Lower lobe of right lung (tissue), 2 donors: ENCODE results near the gene ZNF605. TPM values are rescaled to one million over a fixed set of nuclear protein-coding genes. Genes with fewer than 3 reads are reported as not detected.

Experiments
- ATAC-seq, 2 donors: fragments of 200-7000 bp; cut with Tn5 transposase; one replicate each; pipeline ENCODE4 v1.9.1; 2020 to 2022; ENCODE audit warnings: mild to moderate bottlenecking in 2 of 2, moderate library complexity in 2 of 2
- DNase-seq: peaks from one replicate; pipeline ENCODE4 v3.0.0-alpha.2; 2020
- H3K27ac ChIP-seq: fragments of 200-600 bp; one replicate; pipeline ENCODE4 v1.8.0; 2022
- H3K27me3 ChIP-seq: fragments of 200-600 bp; one replicate; pipeline ENCODE4 v1.8.0; 2022; ENCODE audit warnings: low read depth
- H3K36me3 ChIP-seq: fragments of 200-600 bp; one replicate; pipeline ENCODE4 v1.8.0; 2022; ENCODE audit warnings: mild to moderate bottlenecking
- H3K4me1 ChIP-seq: fragments of 200-600 bp; one replicate; pipeline ENCODE4 v1.8.0; 2022
- H3K4me3 ChIP-seq: fragments of 200-600 bp; one replicate; pipeline ENCODE4 v1.8.0; 2022; ENCODE audit warnings: mild to moderate bottlenecking
- H3K9me3 ChIP-seq: fragments of 200-600 bp; one replicate; pipeline ENCODE4 v1.8.0; 2022
- intact Hi-C: fragments of 100-400 bp; cut with DNase I; formaldehyde crosslinking; loops from one replicate; pipeline ENCODE4 v1.11.0; 2022
- total RNA-seq: library from RNA; stranded (reverse); fragmentation: NEBNext Ultra II Directional; extraction: Animal tissue kit (Norgen Biotek cat#: 25700); gene quantifications from one replicate; pipeline ENCODE4 v1.2.1, GENCODE V29; 2021
- TF ChIP-seq, protein P1 (sequence below): fragments of 200-600 bp; IDR thresholded peaks from one replicate; pipeline ENCODE4 v1.8.0; 2022; ENCODE audit warnings: antibody characterized with exemption, mild to moderate bottlenecking
- donor health status: DM: no; HTN: yes; CAD: no; lungs with severe emphysema.

Gene ZNF605
- total RNA-seq, 1 donor from 2014 or later, result 13.3 TPM

DNA sequence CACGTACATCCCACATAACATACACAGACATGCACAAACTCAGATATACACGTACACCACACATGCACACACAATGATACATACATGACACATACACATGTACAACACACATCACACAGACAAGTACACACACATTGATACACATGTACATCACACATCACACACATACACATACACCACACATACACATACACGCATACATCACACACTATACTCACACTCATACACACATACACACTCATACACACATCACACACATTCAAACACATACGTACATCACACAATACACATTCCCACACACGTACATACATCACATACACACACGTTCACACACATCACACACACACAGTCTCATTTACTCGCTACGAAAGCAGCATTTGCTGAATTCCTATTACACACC lies 4.5 kb downstream of the ZNF605 start:
- peaks cover 11% of the 10 kb centered on the region for H3K4me1 ChIP-seq
- no peak for DNase-seq
- no peak overlapping the region for H3K4me3 ChIP-seq
- peaks cover 9% of the 10 kb centered on the region for H3K36me3 ChIP-seq
- TF ChIP-seq, protein P1, sequence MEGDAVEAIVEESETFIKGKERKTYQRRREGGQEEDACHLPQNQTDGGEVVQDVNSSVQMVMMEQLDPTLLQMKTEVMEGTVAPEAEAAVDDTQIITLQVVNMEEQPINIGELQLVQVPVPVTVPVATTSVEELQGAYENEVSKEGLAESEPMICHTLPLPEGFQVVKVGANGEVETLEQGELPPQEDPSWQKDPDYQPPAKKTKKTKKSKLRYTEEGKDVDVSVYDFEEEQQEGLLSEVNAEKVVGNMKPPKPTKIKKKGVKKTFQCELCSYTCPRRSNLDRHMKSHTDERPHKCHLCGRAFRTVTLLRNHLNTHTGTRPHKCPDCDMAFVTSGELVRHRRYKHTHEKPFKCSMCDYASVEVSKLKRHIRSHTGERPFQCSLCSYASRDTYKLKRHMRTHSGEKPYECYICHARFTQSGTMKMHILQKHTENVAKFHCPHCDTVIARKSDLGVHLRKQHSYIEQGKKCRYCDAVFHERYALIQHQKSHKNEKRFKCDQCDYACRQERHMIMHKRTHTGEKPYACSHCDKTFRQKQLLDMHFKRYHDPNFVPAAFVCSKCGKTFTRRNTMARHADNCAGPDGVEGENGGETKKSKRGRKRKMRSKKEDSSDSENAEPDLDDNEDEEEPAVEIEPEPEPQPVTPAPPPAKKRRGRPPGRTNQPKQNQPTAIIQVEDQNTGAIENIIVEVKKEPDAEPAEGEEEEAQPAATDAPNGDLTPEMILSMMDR, result no peak
- peaks cover 51% of the 10 kb centered on the region for H3K9me3 ChIP-seq
- no peak for ATAC-seq
- intact Hi-C loops, result no loop called here
- no peaks in the 10 kb centered on the region for H3K27me3 ChIP-seq
- no peak overlapping the region for H3K27ac ChIP-seq

DNA sequence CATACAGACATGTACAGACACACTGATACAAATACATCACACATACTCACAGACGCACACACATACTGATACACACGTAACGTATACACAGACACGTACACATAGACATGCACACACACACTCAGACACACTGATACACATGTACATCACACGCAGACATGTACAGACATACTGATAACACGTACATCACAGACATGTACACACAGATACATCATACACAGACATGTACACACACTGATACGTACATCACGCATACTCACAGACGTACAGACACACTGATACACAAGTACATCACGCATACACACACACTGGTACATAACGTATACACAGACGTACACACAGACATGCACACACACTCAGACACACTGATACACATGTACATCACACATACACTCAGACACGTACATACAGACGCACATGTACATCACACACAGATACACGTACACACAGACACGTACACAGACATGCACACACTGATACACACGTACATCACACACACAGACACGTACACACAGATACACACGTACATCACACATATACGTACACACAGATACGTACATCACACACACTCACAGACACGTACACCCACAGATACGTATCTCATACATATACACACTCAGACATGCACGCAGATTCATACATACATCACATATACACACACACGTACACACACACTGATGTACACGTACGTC lies 5.1 kb downstream of the ZNF605 start:
- DNase-seq, result no peak
- Histone ChIP-seq H3K9me3 (peaks cover 58% of the 10 kb centered on the region), H3K4me3 (no peak overlapping the region)

DNA sequence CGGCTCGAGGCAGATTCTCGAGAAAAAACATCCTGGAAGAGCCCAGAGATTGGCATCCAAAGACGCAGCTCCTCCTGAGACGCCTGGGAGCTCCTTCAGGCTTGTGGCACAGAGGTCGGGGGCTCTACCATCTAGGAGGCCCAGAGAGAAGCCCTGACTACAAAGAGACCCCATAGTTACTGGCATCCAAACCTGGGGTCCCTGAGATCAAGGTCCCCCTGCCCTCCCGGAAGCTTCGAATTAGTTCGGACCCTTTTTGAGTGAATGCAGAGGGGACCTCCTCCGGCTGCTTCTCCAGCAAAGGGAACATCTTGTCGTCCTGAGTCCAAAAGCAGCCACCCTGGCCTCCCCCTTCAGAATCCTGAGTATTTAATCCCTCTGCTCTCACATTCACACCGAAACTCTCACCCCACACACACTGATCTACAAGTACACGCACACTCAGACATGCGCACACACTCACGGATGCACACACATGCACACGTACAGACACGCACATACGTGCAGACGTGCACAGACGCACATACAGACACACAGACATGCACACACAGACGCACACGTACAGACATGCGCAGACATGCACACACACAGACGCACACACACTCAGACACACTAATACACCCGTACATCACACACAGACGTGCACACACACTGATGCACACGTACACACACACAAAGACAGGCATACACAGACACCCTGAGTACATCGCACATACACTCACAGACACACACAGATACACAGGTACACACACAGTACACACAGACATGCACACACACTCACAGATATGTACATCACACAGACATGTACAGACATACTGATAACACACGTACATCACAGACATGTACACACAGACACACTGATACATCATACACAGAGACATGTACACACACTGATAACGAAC lies 5.9 kb downstream of the ZNF605 start:
- H3K27ac ChIP-seq, result no peak overlapping the region
- no peak for ATAC-seq
- peaks cover 20% of the 10 kb centered on the region for H3K36me3 ChIP-seq

More for the DNA sequence above, 5.1 kb downstream of the ZNF605 start:
- intact Hi-C loops, result no loop called here
- ATAC-seq, result no peak
- H3K27ac ChIP-seq, result no peak overlapping the region
- H3K27me3 ChIP-seq, result no peaks in the 10 kb centered on the region
- H3K4me1 ChIP-seq, result peaks cover 11% of the 10 kb centered on the region
- H3K36me3 ChIP-seq, result peaks cover 13% of the 10 kb centered on the region
- TF ChIP-seq, protein P1, result no peak

DNA sequence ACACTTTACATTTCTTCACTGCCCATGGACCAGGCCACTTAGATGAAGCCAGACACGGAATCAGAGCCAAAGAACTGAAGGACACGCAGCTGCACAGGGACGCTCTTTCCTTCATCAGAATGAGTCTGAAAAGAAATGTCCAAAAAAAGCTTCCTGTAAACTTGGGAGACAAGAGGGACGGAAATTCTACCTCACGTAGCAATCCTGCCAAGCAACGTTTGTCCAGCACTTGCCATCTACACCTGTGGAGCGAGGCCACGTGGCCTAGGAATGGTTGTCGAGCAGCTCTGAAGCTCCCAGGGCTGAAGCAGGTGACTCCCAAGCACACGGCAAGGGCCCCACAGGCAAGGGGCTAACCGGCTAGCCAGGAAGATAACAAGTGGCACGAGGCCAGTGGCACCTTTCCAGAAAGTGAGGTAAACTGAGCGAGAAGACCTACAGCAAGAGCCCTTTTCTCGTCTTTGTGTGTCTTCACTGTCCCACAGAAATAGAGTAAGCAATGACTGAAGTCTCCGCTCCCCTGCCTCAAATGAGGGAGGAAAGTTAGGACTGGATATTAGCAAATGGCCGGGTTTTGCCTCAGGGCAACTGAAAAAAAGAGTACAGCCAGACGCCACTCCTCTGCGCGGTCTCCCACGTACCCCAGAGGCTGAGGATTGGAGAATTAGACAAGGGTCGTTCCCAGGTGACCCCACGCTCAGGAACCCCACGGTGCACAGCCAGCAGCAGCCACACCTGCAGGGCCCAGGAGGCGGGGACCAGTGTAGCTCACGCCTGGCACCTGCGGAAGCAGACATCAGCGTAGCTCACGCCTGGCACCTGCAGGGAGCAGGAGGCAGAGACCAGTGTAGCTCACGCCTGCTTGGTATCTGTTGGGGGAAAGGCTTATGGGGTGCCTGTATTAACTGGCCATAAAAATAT lies 7.7 kb downstream of the ZNF605 start:
- intact Hi-C loops, result no loop called here
- TF ChIP-seq, protein P1, result no peak
- H3K9me3 ChIP-seq, result peaks cover 81% of the 10 kb centered on the region
- peaks cover 38% of the 10 kb centered on the region for H3K36me3 ChIP-seq
- H3K27ac ChIP-seq, result no peak overlapping the region
- ATAC-seq (no peak), DNase-seq (no peak)
- H3K4me3 ChIP-seq, result no peak overlapping the region
- no peaks in the 10 kb centered on the region for H3K4me1 ChIP-seq
- no peaks in the 10 kb centered on the region for H3K27me3 ChIP-seq

More for the DNA sequence above, 5.9 kb downstream of the ZNF605 start:
- peaks cover 64% of the 10 kb centered on the region for H3K9me3 ChIP-seq
- peaks cover 8% of the 10 kb centered on the region for H3K4me1 ChIP-seq
- H3K4me3 ChIP-seq, result no peak overlapping the region
- DNase-seq, result no peak
- TF ChIP-seq, protein P1, result no peak
- no peaks in the 10 kb centered on the region for H3K27me3 ChIP-seq
- intact Hi-C loops, result no loop called here

- Histone ChIP-seq H3K4me1 (no peaks in the 10 kb centered on the region), H3K9me3 (peaks cover 84% of the 10 kb centered on the region), H3K27me3 (no peaks in the 10 kb centered on the region), H3K27ac (no peak overlapping the region), H3K36me3 (peaks cover 54% of the 10 kb centered on the region), H3K4me3 (no peak overlapping the region)
- intact Hi-C loops, result no loop called here
- ATAC-seq (no peak), DNase-seq (no peak)
- TF ChIP-seq, protein P1, result no peak
These were observed 9.8 kb downstream of the ZNF605 start for GRCh38 chr12:132946246-132946820.
